Left ventricle myocardium superior (tissue), 1 donor: Measurements from ENCODE around the gene ATG7. TPM values are rescaled to one million over a fixed set of nuclear protein-coding genes. Genes with fewer than 3 reads are reported as not detected.

Experiments
- ATAC-seq: fragments of 200-7000 bp; cut with Tn5 transposase; one replicate; pipeline ENCODE4 v1.9.1; 2020; ENCODE audit warnings: mild to moderate bottlenecking, moderate library complexity
- DNase-seq: peaks from one replicate; pipeline ENCODE4 v3.0.0-alpha.2; 2020
- intact Hi-C: fragments of 100-400 bp; cut with micrococcal nuclease; formaldehyde crosslinking; loops from one replicate; pipeline ENCODE4 v1.11.0; 2022
- total RNA-seq: library from RNA; stranded (reverse); fragmentation: NEBNext Ultra II Directional; extraction: Animal tissue kit (Norgen Biotek cat#: 25700); gene quantifications from one replicate; pipeline ENCODE4 v1.2.1, GENCODE V29; 2021
- donor health status: DM: no; HTN: yes; CAD: no; lungs with severe emphysema.

The ATG7 gene
- total RNA-seq, 1 donor from 2014 or later = 15.9 TPM

- no peak for DNase-seq
- intact Hi-C loops = no loop called here
- no peak for ATAC-seq
These were observed 275.3 kb downstream of the ATG7 start for GRCh38 chr3:11547498-11547897.

- intact Hi-C loops = no loop called here
- no peak for DNase-seq
- peak; percentile 16 for ATAC-seq
These were observed 276.5 kb downstream of the ATG7 start for GRCh38 chr3:11548721-11549131.

- intact Hi-C loops = no loop called here
- ATAC-seq = no peak
- DNase-seq = no peak
These were observed 277.5 kb downstream of the ATG7 start for GRCh38 chr3:11549580-11550140.

- ATAC-seq (no peak), DNase-seq (no peak)
- intact Hi-C loops = no loop called here
These were observed 278.8 kb downstream of the ATG7 start for GRCh38 chr3:11551036-11551435.

GRCh38 chr3:11552289-11553264 is 280.4 kb downstream of the ATG7 start:
- intact Hi-C loops = no loop called here
- ATAC-seq = no peak
- DNase-seq = peak; percentile 2

GRCh38 chr3:11553436-11554235 is 281.4 kb downstream of the ATG7 start:
- intact Hi-C loops = no loop called here
- DNase-seq (peak; percentile 63), ATAC-seq (peak; percentile 56)

GRCh38 chr3:11554236-11554610 is 282.0 kb downstream of the ATG7 start:
- DNase-seq = no peak
- peak; percentile 13 for ATAC-seq
- intact Hi-C loops = no loop called here

- intact Hi-C loops = no loop called here
- DNase-seq (no peak), ATAC-seq (no peak)
These were observed 282.5 kb downstream of the ATG7 start for GRCh38 chr3:11554666-11555065.

- ATAC-seq = peak; percentile 6
- intact Hi-C loops = no loop called here
- DNase-seq = no peak
These were observed 283.1 kb downstream of the ATG7 start for GRCh38 chr3:11555211-11555782.

GRCh38 chr3:11555881-11556633 is 283.9 kb downstream of the ATG7 start:
- ATAC-seq = no peak
- intact Hi-C loops = no loop called here
- no peak for DNase-seq

- DNase-seq (peak; percentile 73), ATAC-seq (peak; percentile 24)
- intact Hi-C loops = no loop called here
These were observed 284.9 kb downstream of the ATG7 start for GRCh38 chr3:11556851-11557644.

- intact Hi-C loops = no loop called here
- ATAC-seq (no peak), DNase-seq (no peak)
These were observed 285.8 kb downstream of the ATG7 start for GRCh38 chr3:11558002-11558401.

- ATAC-seq = no peak
- intact Hi-C loops = no loop called here
- DNase-seq = no peak
These were observed 286.3 kb downstream of the ATG7 start for GRCh38 chr3:11558411-11558903.

- ATAC-seq (peak; percentile 18), DNase-seq (no peak)
- intact Hi-C loops = no loop called here
These were observed 287.0 kb downstream of the ATG7 start for GRCh38 chr3:11558918-11559815.

GRCh38 chr3:11559816-11560633 is 287.8 kb downstream of the ATG7 start:
- peak; percentile 50 for ATAC-seq
- intact Hi-C loops = no loop called here

GRCh38 chr3:11560746-11561145 is 288.5 kb downstream of the ATG7 start:
- no peak for DNase-seq
- no peak for ATAC-seq

More at GRCh38 chr3:11559816-11560633, 287.8 kb downstream of the ATG7 start:
- peak; percentile 55 for DNase-seq

More at GRCh38 chr3:11560746-11561145, 288.5 kb downstream of the ATG7 start:
- intact Hi-C loops = no loop called here
